ENCODE data around the gene JMJD8.

Gene JMJD8

DNA sequence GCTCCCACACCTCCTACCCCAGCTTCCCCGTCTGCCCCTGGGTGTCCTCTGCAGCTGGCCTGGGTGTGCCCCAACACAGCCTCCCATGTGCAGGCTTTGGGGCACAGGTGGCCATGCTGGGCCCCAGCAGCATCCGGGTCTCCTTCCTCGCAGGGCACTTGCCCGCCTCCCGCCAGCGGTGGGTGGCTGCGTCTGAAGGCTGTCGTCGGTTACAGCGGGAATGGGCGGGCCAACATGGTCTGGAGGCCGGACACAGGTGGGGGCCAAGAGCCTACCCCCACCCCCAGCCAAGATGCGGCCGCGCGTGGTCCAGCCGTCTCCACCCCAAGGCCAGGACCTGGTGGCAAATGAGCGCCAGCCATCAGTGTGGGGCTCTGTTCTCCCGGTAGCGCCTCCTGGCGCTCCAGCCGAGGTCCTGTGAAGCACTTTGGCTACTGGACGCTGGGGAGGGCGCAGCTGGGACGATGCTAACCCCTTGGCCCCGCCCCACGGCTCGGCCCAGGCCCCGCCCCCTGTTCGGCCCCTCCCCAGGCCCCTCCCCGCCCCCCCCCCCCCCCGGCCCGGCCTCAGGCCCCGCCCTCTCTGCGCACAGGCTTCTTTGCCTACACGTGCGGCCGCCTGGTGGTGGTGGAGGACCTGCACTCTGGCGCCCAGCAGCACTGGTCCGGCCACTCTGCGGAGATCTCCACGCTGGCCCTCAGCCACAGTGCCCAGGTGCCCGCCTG, 23.5 kb downstream of the JMJD8 start:
- peak; percentile 89 to 94 for DNase-seq

DNA sequence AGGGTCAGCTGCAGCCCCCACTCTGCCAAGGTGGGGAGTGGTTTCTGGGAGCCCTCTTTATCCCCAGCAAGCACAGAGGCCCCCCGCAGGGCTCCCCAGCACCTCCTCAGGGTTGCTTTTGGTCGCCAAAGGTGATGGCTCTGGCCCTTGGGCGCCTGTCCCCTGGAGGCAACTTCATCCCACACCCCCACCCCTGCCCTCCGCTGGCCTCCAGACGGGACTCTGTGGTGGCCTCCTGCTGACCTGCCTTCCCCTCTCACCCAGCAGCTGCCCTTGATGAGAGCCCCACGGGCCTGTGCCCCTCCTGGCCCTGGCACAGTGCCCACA, 24.0 kb downstream of the JMJD8 start:
- no peak for DNase-seq

DNA sequence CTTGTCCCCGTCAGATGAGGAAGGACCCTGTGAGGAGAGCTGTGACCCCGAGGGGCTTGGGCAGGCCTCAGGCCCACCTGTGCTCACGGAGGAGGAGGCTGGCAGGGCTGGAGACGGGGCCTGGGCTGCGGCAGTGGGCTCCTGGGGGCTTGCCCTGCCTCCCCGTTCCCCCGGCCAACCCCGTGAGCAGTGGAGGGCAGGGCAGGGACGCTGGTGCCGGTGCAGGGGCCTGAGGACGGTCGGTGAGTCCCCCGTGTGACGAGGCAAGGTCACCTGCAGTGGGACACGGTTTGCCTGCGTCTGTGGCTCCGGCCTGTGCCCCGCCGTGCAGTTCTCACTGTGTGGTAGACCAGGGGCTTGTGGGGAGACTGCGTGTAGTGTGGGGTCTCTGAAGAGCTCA, 24.5 kb downstream of the JMJD8 start:
- DNase-seq, result no peak

DNA sequence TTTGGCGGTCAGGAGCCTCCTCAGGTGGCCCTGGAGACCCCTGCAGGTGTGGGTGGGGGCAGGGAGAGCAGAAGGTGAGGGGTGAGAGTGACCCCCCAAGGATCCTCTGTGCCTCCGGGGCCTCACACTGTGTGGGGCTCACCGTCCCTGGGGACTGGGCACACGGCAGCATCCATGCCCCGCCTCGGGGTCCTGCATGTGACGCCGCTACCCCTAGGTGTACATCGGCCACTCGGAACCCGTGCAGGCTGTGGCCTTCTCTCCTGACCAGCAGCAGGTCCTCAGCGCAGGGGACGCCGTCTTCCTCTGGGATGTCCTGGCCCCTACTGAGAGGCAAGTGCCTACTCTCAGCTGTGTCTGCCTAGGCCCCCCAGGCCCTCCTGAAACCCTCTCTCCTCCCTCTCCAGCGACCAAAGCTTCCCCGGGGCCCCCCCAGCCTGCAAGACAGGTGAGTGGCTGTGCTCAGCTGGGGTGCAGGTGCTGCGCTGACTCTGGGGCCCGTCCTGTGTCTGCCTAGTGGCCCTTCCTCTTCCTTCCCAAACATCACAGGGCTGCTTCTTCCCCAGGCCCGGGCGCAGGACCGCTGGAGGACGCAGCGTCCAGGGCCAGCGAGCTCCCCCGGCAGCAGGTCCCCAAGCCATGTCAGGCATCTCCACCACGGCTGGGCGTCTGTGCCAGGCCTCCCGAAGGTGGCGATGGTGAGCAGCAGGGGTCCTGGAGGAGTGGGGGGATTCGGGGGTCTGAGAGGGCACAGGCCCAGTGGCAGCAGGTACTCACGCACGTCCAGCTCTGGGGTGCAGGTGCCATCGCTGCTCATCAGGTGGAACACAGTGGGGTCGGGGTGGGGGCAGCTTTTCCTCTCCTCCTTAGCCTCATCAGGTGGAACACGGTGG, 25.2 kb downstream of the JMJD8 start:
- no peak for DNase-seq

DNA sequence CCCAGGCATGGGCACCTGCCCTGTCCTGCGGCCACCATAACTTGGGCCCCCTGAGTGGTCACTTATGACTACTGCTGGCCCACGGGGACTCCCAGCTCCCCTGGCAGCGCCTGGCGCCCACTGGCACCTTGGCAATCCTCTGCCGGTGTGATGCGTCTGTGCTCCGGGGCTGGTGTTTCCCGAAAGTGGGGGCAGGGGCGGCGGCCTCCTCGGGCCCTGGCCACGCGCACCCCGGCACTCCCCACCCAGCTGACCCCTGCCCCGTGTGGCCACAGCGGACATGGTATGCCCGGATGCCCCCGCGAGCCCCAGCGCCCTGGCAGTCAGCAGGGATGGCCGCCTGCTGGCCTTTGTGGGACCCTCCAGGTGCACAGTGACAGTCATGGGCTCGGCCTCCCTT, 26.6 kb downstream of the JMJD8 start:
- no peak for DNase-seq

DNA sequence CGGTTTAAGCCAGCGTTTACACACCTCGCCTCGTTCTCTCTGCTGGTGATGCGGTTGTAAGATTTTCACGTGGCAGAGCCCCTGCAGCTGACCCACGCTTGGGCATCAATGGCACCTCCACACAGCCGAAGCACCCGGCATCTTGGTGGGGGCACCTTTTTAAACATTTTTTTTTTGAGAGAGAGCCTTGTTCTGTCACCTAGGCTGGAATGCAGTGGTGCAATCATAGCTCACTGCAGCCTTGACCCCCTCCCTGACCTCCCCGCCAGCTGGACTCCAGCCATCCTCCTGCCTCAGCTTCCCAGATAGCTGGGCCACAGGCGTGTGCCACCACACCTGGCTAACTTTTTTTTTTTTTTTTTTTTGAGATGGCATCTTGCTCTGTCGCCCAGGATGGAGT, 30.1 kb downstream of the JMJD8 start:
- no peak for DNase-seq

DNA sequence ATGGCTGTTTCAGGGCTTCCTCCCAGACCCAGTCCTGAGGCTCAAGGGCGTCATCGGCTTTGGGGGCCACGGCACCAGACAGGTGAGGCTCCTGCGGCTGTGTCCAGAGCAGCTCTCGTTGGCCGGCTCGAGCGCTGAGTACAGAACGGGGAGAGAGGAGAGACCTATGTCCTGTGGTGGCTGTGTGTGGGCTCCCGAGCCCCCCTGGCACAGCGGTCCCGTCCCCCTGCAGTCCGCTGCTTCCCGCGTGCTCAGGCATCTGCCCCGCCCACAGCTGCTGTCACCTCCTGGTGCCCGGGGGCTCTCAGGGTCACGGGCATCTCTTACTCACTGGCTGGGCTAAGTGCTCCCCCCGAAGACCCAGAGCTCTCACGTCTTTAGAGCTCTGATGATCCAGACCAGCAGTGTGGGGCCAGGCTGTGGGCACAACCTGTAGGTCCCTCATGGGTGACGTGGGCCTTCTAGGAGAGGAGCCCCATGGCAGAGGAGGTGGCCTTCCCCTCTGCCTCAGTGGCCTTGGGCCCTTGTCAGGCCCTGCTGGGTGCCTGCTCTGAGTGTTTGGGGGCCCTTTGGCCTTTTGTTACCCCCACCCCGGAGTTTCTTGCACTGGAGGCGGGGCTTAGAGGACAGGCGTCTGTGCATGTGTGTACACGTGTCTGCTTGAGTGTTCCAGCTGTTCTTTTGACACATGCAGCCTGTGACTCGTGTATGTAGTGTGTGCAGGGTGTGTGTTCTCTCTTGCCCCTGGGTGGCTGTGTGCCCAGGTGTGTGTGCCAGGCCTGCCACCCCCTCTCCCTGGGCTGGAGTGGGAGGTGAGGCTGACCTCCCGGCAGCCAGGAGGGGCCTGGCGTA, 31.5 kb downstream of the JMJD8 start:
- no peak for DNase-seq

DNA sequence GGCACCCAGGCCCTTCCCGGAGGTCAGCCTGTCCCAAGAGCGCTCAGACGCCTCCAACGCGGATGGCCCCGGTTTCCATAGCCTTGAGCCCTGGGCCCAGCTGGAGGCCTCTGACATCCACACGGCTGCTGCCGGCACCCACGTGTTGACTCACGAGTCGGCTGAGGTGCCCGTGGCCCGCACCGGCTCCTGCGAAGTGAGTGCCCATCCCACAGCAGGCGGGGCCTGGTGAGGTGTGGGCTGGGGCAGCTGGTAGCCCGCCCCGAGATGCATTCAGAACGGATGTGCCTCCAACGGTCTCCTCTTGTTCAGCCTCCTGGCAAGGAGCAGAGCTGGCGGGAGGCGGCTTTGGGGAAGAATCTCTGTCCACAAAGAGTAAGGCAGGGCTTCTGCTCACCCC, 32.3 kb downstream of the JMJD8 start:
- no peak for DNase-seq

DNA sequence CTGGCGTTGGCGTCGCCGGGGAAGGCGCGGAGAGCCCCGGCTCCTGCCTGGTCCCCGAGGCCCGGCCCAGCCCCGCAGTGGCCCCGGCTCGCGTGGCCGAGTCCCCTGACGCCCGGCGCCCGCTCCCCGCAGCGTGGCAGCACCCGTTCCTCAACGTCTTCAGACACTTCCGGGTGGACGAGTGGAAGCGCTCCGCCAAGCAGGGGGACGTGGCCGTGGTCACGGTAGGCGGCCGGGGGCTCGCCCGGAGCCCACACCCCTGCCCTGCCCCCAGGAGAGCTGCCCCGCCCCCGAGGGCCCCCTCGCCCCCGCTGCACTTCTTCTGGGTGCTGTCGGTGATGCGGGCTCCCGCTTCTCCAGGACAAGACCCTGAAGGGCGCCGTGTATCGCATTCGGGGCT, 34.5 kb downstream of the JMJD8 start:
- peak in 1 of 2 donors; percentile 16 for DNase-seq

DNA sequence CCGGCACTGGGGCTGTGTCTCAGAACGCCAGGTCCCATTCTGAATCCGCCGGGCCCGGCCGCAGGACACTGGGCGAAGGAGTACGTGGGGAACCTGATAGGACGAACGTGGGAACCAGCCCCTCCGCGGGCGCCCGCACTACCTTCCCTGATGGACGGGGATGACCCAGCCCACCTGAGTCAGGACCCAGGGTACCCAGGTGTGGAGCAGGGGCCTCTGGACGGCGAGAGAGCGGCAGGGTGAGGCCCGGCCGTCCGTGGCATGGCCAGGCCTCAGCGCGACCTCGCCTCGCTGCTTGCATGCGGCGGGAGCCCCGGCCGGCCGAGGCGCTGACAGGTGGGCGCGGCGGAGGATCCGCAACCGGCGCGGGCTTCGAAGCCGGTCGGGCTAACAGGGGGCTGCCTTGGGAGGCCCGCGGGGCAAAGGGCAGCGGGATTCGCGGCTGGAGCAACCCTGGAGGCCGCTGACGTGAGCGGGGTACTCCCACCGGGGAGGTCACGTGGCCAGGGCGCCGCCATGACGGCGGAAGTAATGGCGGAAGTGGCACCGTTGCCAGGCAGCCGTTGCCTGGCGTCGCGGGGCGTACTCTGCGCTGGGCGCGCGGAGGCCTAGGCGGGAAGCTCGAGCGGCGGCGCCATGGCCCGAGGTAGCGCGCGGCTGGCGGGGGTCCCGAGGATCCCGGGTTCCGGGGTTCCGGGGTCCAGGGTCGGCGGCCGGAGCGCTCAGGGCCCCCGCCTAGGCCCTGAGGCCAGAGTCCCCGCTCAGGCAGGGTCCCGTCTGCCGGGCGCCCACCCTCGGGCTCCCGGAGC, 35.1 kb downstream of the JMJD8 start, which contains the start of gene WDR90:
Gene WDR90 (plus strand): TSS at position 585 of the 809 bp plus-strand sequence. CDS start 52 bp downstream, at position 637.
- peak; percentile 93 to 97 for DNase-seq

DNA sequence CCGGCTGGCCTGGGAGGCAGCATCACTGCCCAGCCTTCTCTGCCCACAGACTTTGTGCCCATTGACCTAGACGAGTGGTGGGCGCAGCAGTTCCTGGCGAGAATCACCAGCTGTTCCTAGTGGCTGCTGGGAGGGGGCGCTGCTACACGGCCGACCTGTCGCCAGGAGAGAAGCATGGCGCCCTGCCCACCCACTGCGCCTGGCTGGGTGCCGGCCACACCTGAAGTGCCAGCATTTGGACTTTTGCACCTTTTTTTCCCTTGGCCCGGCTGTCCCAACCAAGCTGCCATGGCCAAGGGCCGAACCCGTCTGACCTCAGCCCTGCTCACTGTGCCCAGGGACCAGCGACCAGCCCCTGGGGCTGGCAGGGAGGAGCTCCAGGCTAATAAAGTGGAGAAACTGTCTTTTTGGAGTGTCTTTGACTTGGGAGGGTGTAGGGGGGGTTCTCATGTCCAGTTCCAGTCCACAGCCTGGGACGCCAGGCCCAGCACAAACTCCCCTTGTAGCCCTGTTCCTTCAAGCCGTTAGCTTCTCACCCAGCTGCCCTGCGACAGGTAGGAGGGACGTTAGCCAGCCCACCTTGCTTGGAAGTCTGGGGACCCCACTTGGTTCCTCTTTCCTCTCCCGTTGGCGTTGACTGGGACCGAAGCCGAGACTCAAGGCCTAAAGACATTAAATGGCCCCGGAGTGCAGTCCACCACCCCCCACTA, 35.9 kb downstream of the JMJD8 start:
- DNase-seq, result peak; percentile 41 to 65

DNA sequence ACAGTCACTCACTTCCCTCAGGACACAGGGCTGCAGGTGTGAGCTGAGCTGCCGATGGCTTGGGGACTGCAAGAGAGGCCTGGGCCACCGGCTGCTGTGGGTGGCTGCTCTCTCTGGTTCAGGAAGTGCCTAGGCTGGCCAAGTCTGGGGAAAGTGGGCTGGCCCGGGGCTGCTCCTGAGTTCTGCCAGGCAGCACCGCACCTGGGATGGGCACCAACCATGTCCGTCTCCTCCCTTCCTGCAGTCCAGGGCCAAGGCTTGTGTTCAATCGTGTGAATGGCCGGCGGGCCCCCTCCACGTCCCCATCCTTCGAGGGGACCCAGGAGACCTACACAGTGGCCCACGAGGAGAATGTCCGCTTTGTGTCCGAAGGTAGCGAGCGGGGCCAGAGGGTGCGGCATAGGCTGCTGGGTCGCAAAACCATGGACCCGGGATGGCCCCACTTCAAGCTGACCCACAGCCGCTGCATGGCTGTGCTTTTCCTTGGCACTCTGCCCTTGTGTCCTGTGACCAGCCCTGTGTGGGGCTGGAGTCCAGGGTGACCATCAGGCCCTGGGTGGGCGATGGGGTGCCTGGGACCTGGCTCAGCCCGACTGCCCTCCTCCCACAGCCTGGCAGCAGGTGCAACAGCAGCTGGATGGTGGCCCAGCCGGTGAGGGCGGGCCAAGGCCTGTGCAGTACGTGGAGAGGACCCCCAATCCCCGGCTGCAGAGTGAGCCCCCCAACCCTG, 36.8 kb downstream of the JMJD8 start:
- no peak for DNase-seq

DNA sequence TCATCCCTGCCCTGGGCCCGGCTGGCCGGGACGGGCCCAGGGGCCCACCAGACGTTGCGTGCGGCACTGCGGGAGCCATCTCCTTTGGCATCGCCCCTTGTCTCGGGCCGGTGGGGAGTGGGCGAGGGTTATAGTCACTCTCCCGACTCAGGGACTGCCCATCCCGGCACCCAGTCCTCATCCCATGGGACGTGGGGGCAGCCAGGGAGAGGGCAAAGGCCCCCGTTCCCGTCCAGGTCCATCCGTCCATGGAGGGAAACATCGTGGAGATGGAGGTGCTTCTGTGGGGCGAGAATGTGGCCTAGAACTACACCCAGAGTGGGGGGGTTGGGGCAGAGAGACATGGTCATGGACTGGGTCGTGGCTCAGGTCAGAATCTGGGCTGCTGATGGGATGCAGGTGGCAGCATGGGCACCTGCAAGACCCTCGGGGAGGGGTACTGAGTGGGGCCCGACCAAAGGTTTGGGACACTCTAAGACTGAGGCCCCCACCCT, 37.4 kb downstream of the JMJD8 start:
- DNase-seq, result no peak

DNA sequence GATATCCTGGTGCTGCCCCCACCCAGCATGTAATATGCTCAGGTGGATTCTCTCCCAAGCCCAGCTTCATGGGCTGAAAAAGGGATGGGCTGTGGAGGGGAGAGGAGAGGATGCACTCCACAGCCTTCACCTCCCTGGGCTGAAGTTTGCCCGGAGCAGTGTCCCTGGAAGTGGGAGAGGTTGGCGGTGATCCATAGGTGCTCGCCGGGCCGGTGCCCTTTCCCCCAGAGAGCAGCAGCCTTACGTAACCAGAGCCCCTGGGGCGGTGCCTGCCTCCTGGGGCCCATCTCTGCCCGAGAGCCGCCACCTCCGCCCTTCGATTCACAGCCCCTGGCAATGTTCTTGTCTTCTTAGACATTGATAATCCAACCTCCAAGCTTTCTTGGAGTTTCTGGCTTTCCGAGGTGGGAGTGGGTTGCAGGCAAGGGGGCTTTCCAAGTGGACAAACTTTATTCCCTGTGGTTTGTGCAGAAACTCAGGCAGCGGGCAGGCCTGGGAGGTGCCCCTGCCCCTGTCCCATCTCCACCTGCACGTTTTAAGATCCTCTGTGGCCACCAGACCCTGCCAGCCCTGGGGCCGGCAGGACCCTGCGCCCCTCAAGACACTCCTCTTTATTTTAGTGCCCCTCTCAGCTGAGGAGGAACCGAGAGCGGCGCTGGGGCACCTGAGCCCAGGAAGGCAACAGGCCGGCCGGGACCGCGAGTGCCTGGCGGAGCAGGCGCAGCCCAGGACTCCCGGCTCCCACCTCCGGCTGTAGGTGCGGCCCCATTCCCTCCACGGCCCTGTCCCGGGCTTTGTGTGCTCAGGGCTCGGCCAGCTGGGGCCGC, 38.1 kb downstream of the JMJD8 start:
- DNase-seq, result no peak

DNA sequence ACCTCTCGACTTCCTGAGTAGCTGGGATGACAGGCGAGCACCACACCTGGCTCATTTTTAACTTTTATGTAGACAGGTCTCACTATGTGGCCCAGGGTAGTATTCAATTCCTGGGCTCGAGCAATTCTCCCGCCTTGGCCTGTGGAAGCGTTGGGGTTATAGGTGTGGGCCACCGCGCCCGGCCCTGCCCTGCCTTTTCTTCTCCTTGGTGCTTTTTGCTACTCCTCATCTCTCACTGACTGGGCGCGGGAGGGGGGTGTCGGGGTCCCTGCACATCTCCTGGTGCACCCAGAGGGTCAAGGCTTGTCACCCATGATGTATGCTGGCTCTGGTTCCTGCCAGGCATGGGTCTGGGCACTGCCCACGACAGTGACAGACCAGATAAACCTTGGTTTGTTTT, 39.6 kb downstream of the JMJD8 start:
- DNase-seq, result no peak

DNA sequence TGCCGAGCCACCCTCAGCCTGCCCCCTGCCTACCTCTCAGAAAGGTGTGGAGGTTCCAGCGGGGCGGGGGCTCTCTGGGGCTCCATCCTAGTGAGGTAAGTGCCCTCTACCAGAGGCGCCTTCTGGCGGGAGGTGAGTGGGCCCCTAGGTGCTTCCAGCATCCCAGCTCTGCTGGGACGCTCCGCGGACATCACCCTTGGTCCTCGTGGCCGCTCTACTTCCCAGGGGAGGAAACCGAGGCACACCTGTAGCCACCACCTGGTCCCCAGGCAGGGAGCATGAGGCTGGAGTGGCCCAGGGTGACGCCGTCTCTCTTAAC, 41.1 kb downstream of the JMJD8 start:
- no peak for DNase-seq

DNA sequence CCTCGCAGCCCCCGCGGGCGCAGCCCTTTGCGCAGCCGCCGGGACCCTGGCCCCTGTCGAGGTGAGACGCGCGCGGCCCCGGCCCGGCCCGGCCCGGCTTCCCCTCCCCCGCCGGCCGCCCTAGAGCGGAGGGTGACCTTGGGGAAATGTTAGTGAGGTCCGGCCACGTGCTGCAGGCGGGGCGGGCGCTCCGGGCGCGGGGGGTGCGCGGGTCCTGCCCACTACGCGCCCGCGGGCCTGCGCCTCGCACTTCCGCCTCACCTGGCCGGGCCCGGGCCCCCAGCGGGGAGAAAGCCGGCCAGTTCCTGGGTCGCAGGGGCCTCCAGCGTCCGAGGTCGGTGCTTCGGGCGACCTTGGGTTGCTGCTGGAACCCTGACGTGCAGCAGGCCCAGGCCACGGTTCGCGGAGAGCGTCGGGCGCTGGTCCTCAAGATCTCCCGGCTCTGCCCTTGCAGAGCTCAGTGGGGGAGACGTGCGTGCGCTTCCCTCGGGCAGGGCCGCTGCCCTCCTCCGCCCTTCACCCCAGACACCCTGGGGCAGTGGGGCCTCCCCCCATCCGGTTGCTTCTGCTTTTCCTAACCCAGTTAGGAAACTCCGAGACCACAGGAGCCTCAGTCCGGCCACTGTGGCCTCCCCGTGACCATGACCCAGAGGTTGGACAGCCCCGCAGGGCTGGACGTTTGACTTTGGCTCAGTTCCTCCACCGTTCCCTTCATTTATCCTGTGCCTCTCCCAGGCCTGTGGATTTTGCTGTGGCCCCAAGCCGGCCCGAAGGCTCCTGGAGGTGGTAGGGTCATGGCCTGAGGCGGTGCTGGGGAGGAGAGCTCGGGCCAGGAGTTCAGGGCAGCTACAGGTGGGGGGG, 41.7 kb downstream of the JMJD8 start:
- peak; percentile 94 to 96 for DNase-seq

DNA sequence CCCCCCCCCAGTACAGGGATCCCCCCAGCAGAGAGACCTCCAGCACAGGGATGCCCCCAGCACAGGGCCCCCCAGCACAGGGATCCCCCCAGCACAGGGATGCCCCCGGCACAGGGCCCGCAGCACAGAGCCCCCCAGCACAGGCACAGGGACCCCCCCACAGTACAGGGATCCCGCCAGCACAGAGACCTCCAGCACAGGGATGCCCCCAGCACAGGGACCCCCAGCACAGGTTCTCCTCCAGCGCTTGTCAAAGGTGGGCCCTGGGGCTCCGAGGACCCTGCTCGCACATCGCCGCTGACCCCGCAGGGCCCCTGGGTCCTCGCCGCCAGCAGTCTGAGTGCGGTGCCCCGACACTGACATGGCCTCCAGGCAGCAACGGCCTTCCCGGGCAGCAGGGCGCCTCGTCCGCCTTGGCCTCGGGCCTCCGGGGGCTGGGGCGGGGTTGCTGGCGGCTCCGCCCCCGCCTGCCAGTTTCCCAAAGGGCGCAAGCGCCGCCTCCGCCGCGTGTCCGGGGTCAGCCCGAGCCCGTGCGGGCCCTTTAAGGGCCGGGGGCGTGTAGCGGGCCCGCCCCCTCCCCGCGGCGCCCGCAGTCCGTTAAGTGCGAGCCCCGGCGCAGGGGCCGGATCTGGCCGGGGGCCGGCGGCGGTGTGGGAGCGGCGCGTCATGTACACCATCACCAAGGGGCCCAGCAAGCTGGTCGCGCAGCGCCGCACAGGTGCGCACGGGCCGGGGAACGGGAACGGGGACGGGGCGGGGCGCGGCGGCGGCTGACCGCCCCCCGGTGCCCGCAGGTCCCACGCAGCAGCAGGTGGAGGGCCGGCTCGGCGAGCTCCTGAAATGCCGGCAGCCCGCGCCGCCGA, 42.6 kb downstream of the JMJD8 start, which contains the start of gene MCRIP2:
Gene MCRIP2 (plus strand): TSS at position 503 of the 863 bp plus-strand sequence. CDS start 164 bp downstream, at position 667.
- DNase-seq, result peak; percentile 89 to 96
